ENCODE results near the gene ACOT11. TPM values are rescaled to one million over a fixed set of nuclear protein-coding genes. Genes with fewer than 3 reads are reported as not detected.
A peak's percentile ranks its signal among the peaks of the same experiment; 100 is the strongest.

The ACOT11 gene
- total and polyA plus RNA-seq, 2 of the 4 experiments (the other 2 are of a cell fraction) = 2.5 to 2.7 TPM

GRCh38 chr1:54564312-54565112 lies 16.5 kb downstream of the ACOT11 start:
- no peak overlapping the region for H3K56ac ChIP-seq (ENCODE audit: extremely low read depth, insufficient read depth, low read length)
- dilution Hi-C loops (cut with HindIII; ENCODE audit: low sequenced_read_pairs, unreplicated experiment) (no loop called here), in situ Hi-C loops (cut with MboI; ENCODE audit: low sequenced_read_pairs) (no loop called here), intact Hi-C loops (cut with micrococcal nuclease) (no loop called here)
- no peak overlapping the region for H3K4ac ChIP-seq (ENCODE audit: low read depth, low read length)
- ChIA-PET POLR2A (ENCODE audit: unreplicated experiment) (no interaction called here), CTCF (no interaction called here)
- H3K9me1 ChIP-seq (ENCODE audit: insufficient read depth, low read length) = no peaks in the 10 kb centered on the region
- H2BK20ac ChIP-seq (ENCODE audit: low read depth, low read length) = no peak overlapping the region
- H2AK9ac ChIP-seq (replicated peaks; ENCODE audit: low read depth, low read length, poor library complexity) = peak overlapping the region; percentile 28
- no peak overlapping the region for H3K4me3 ChIP-seq (ENCODE audit: insufficient read depth, low read depth, low read length)
- H4K91ac ChIP-seq (ENCODE audit: insufficient read depth, low read depth, low read length) = no peak overlapping the region
- H3K27ac ChIP-seq (ENCODE audit: insufficient read depth, low read length) = no peak overlapping the region
- H2BK120ac ChIP-seq (ENCODE audit: low read depth, low read length) = no peak overlapping the region
- H2BK15ac ChIP-seq (ENCODE audit: low read depth, low read length) = no peak overlapping the region
- 100% methylated on average over 1 of the region's 17 CpGs; no CpG with 5 or more reads in 1 of the 2 experiments for WGBS, 2 experiments (ENCODE audit: extremely low coverage in 2 of 2, insufficient read length in 1 of 2)
- peaks cover 3% of the 10 kb centered on the region; the same call in 1 of the 2 replicates for H3K4me1 ChIP-seq (ENCODE audit: control insufficient read depth, insufficient read depth, low read length)
- no peak overlapping the region for H4K8ac ChIP-seq (ENCODE audit: low read depth in 2 of 2, low read length in 2 of 2)
- no peak overlapping the region for H3K23ac ChIP-seq (ENCODE audit: low read depth, low read length)
- TF ChIP-seq MAZ (IDR thresholded peaks at IDR 0.05; ENCODE audit: borderline replicate concordance, low read depth, low read length) = no peak
- TF ChIP-seq SMC3 (IDR thresholded peaks at IDR 0.05; ENCODE audit: low read depth, low read length) = no peak
- TF ChIP-seq NFE2L2 (IDR thresholded peaks at IDR 0.05; ENCODE audit: low read depth, low read length) = no peak
- TF ChIP-seq USF2 (IDR thresholded peaks at IDR 0.05; ENCODE audit: low read depth, low read length) = no peak
- no peak for TF ChIP-seq FOS (IDR thresholded peaks at IDR 0.05; ENCODE audit: low read depth, low read length)
- TF ChIP-seq RFX5 (IDR thresholded peaks at IDR 0.05; ENCODE audit: low read depth, low read length) = no peak
- no peak for TF ChIP-seq CHD1 (IDR thresholded peaks at IDR 0.05; ENCODE audit: low read depth, low read length)
- no peak for TF ChIP-seq MAFK (IDR thresholded peaks at IDR 0.05; ENCODE audit: low read depth, low read length)
- TF ChIP-seq MXI1 (IDR thresholded peaks at IDR 0.05; ENCODE audit: borderline replicate concordance, low read depth, low read length) = no peak
- TF ChIP-seq POLR2A (IDR thresholded peaks at IDR 0.05; ENCODE audit: low read depth, low read length) = no peak
- no peak for TF ChIP-seq BHLHE40 (IDR thresholded peaks at IDR 0.05; ENCODE audit: low read depth, low read length)
- TF ChIP-seq ELK1 (IDR thresholded peaks at IDR 0.05; ENCODE audit: borderline replicate concordance, low read depth, low read length) = no peak
- H3K18ac ChIP-seq (ENCODE audit: low read depth, low read length) = no peak overlapping the region
- ATAC-seq (ENCODE audit: low read depth) = no peak
- H3K27me3 ChIP-seq (ENCODE audit: control insufficient read depth, insufficient read depth, low read length) = no peaks in the 10 kb centered on the region; the same call in 1 of the 2 replicates
- no peak overlapping the region for H2AFZ ChIP-seq (replicated peaks; ENCODE audit: low read length, poor library complexity)
- BruUV-seq (replicated peaks) = no TSS peak
- H3K9ac ChIP-seq (ENCODE audit: low read depth, low read length) = no peak overlapping the region
- H2AK5ac ChIP-seq (ENCODE audit: low read depth, low read length) = no peak overlapping the region
- H3K14ac ChIP-seq (replicated peaks; ENCODE audit: low read depth, low read length) = no peak overlapping the region
- no peak overlapping the region for H3K4me2 ChIP-seq (ENCODE audit: low read depth, low read length)
- H2BK5ac ChIP-seq (ENCODE audit: low read depth, low read length, poor library complexity, severe bottlenecking) = no peak overlapping the region
- H4K20me1 ChIP-seq (ENCODE audit: insufficient read depth, low read length) = no peaks in the 10 kb centered on the region
- H3K79me1 ChIP-seq (ENCODE audit: low read depth in 1 of 2, low read length in 2 of 2) = no peaks in the 10 kb centered on the region
- no peak overlapping the region for H4K5ac ChIP-seq (ENCODE audit: low read depth, low read length)
- H3K9me3 ChIP-seq (ENCODE audit: control insufficient read depth, insufficient read depth, low read length) = no peaks in the 10 kb centered on the region
- DNase-seq = no peak
- no peaks in the 10 kb centered on the region for H3K36me3 ChIP-seq (ENCODE audit: control insufficient read depth, insufficient read depth, low read length)
